ENCODE data around the gene RNASE4.

GRCh38 chr14:20679907-20680306, 4.5 kb upstream of the RNASE4 start:
- TF ChIP-seq PATZ1 (CRISPR knock-in tag; IDR thresholded peaks at IDR 0.05; ENCODE audit: borderline replicate concordance) (no peak), CREB5 (CRISPR knock-in tag; IDR thresholded peaks at IDR 0.05; ENCODE audit: low read depth) (no peak), CSDC2 (CRISPR knock-in tag; IDR thresholded peaks at IDR 0.05) (no peak), ZFP3 (CRISPR knock-in tag; IDR thresholded peaks at IDR 0.05) (no peak), ZC3H10 (CRISPR knock-in tag; IDR thresholded peaks at IDR 0.05) (no peak), RARB (CRISPR knock-in tag; IDR thresholded peaks at IDR 0.05) (no peak), ZNF565 (CRISPR knock-in tag; conservative IDR thresholded peaks at IDR 0.05; ENCODE audit: low read depth) (no peak), CSRNP3 (CRISPR knock-in tag; IDR thresholded peaks at IDR 0.05) (no peak), ZFP30 (CRISPR knock-in tag; IDR thresholded peaks at IDR 0.05) (no peak), TOX (CRISPR knock-in tag; IDR thresholded peaks at IDR 0.05; ENCODE audit: borderline replicate concordance) (no peak), ISL1 (CRISPR knock-in tag; IDR thresholded peaks at IDR 0.05) (no peak), OSR1 (CRISPR knock-in tag; IDR thresholded peaks at IDR 0.05) (no peak), TCF4 (CRISPR knock-in tag; IDR thresholded peaks at IDR 0.05; ENCODE audit: borderline replicate concordance) (no peak), ARNTL (CRISPR knock-in tag; IDR thresholded peaks at IDR 0.05; ENCODE audit: borderline replicate concordance, low read depth) (no peak)
